Panc1 (cell line): Measurements from ENCODE around the gene MYOT. TPM values are rescaled to one million over a fixed set of nuclear protein-coding genes. Genes with fewer than 3 reads are reported as not detected.

Experiments
- ATAC-seq: fragments of 200-7000 bp; cut with Tn5 transposase; 2 replicates; pipeline ENCODE4 v1.9.1; 2020; ENCODE audit warnings: mild to moderate bottlenecking, moderate library complexity
- BruUV-seq: library from RNA; stranded (reverse); fragments of 400-500 nt; replicated peaks from 2 replicates; lab custom pipeline; 2021; lab: Mats Ljungman, UMichigan
- CTCF ChIA-PET: fragments of 300-600 bp; sonication (Branson Sonifier 250); formaldehyde crosslinking; loops from one replicate; lab custom pipeline; 2022; ENCODE audit warnings: antibody characterized with exemption; lab: Charles Lee
- POLR2A ChIA-PET: fragments of 300-600 bp; sonication (Branson Sonifier 250); formaldehyde crosslinking; loops from one replicate; lab custom pipeline; 2022; ENCODE audit warnings: antibody characterized with exemption; lab: Charles Lee
- DNase-seq: peaks from one replicate; pipeline ENCODE4 v3.0.0-alpha.2; 2010; ENCODE audit warnings: low read depth, low spot score
- H3K27ac ChIP-seq: 2 replicates; pipeline ENCODE4 v1.5.1; 2011; ENCODE audit warnings: mild to moderate bottlenecking, low read length, inconsistent platforms
- H3K27me3 ChIP-seq: fragments of 200-500 bp; sonication (Bioruptor generic); 2 replicates; pipeline ENCODE4 v1.6.0; 2014; ENCODE audit warnings: low read length, inconsistent platforms; ENCODE audit not compliant: control insufficient read depth, insufficient read depth
- H3K36me3 ChIP-seq: fragments of 200-500 bp; sonication (Bioruptor generic); 2 replicates; pipeline ENCODE4 v1.5.1; 2014; ENCODE audit warnings: inconsistent platforms, mild to moderate bottlenecking, low read length, moderate library complexity; ENCODE audit not compliant: control insufficient read depth, insufficient read depth
- H3K4me1 ChIP-seq: 2 replicates; pipeline ENCODE4 v1.5.1; 2011; ENCODE audit warnings: inconsistent platforms, mild to moderate bottlenecking, low read length, moderate library complexity; ENCODE audit not compliant: control insufficient read depth, insufficient read depth
- H3K4me3 ChIP-seq, 2 experiments: 2 replicates each; pipeline ENCODE4 v1.5.1; 2011 to 2012; ENCODE audit warnings: low read depth in 2 of 2, low read length in 2 of 2, mild to moderate bottlenecking in 2 of 2, inconsistent platforms in 1 of 2, moderate library complexity in 1 of 2
- H3K9me3 ChIP-seq: fragments of 200-500 bp; sonication (Bioruptor generic); 2 replicates; pipeline ENCODE4 v1.5.1; 2014; ENCODE audit warnings: low read depth, mild to moderate bottlenecking, inconsistent platforms, low read length, moderate library complexity; ENCODE audit not compliant: control insufficient read depth, insufficient read depth
- CTCF ChIP-seq: fragments of 450-650 bp; IDR thresholded peaks from 2 replicates; pipeline ENCODE4 v1.5.1; 2017; ENCODE audit warnings: mild to moderate bottlenecking
- POLR2AphosphoS5 ChIP-seq: IDR thresholded peaks from 2 replicates; pipeline ENCODE4 v1.6.1; 2012; ENCODE audit warnings: mild to moderate bottlenecking, low read depth, low read length, moderate library complexity
- REST ChIP-seq, 2 experiments: IDR thresholded peaks; 2 replicates each; pipeline ENCODE4 v1.6.1; 2011 to 2012; ENCODE audit warnings: low read depth in 2 of 2, control low read depth in 1 of 2, low read length in 1 of 2, mild to moderate bottlenecking in 1 of 2, moderate library complexity in 1 of 2; ENCODE audit not compliant: insufficient read depth in 1 of 2
- SIN3A ChIP-seq: IDR thresholded peaks from 2 replicates; pipeline ENCODE4 v1.6.1; 2012; ENCODE audit warnings: low read depth, mild to moderate bottlenecking, low read length, moderate library complexity, borderline replicate concordance; ENCODE audit not compliant: insufficient read depth
- TCF7L2 ChIP-seq: IDR thresholded peaks from 2 replicates; pipeline ENCODE4 v1.6.1; 2011; ENCODE audit warnings: mild to moderate bottlenecking, low read depth, low read length, inconsistent platforms
- in situ Hi-C: cut with HindIII; loops from 2 replicates; pipeline ENCODE4 v1.10.0; 2016; ENCODE audit warnings: low sequenced_read_pairs, low pct_unique_long_range_greater_than_20kb
- intact Hi-C: fragments of 100-400 bp; cut with micrococcal nuclease; formaldehyde crosslinking; loops from one replicate; pipeline ENCODE4 v1.10.0; 2022; ENCODE audit not compliant: unreplicated experiment
- total RNA-seq: library from RNA; stranded (reverse); gene quantifications from one replicate; pipeline ENCODE4 v1.2.1, GENCODE V29; 2021; ENCODE audit not compliant: unreplicated experiment

The MYOT gene
- total RNA-seq, 1 experiment from 2014 or later: not detected

DNA sequence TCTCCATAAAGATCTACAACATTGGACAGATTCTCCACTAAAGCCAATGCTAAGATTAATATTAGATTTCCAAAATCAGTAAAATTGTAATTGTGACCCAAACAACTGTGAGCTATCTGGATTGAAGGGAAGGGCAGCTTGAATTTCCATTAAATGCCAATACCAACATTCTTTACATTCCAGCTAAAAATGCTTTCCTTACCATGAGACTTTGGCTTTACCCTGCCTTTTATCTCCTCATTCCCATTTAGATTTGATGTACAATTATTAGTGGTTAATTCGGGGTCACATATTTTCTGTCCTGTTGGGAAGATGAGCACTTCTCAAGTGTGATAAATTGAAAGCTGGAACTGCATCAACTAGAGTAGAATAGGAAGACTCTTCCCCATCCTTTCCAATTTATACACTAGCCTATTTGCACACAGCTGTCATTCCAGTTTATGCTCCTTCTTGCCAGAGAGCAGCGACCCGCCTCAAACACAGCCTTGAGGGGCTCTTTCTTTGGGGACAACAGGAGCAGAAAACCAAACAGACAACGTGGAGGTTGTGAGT, 33.1 kb upstream of the MYOT start:
- in situ Hi-C loops: no loop called here
- no TSS peak for BruUV-seq
- intact Hi-C loops: no loop called here

GRCh38 chr5:137836298-137836697, 31.4 kb upstream of the MYOT start:
- in situ Hi-C loops: no loop called here
- no peak for DNase-seq

More for the DNA sequence above, 33.1 kb upstream of the MYOT start:
- H3K27me3 ChIP-seq: no peaks in the 10 kb centered on the region
- ChIA-PET CTCF (no interaction called here), POLR2A (no interaction called here)
- peak overlapping the region; percentile 59; the same call in 1 of the 2 replicates for H3K27ac ChIP-seq
- no peak overlapping the region for H3K4me3 ChIP-seq
- DNase-seq (no peak), ATAC-seq (no peak)
- TF ChIP-seq CTCF: no peak
- no peak for TF ChIP-seq TCF7L2
- no peak for TF ChIP-seq SIN3A
- no peak for TF ChIP-seq REST (IDR thresholded peaks at IDR 0.05; ENCODE audit: insufficient read depth in 1 of 2, low read depth in 2 of 2, low read length in 1 of 2)
- TF ChIP-seq POLR2AphosphoS5: no peak
- H3K4me1 ChIP-seq: peaks cover 21% of the 10 kb centered on the region
- no peaks in the 10 kb centered on the region for H3K36me3 ChIP-seq
- H3K9me3 ChIP-seq: no peaks in the 10 kb centered on the region

More at GRCh38 chr5:137836298-137836697, 31.4 kb upstream of the MYOT start:
- H3K27me3 ChIP-seq: no peaks in the 10 kb centered on the region
- TF ChIP-seq SIN3A: no peak
- no peak for TF ChIP-seq TCF7L2
- TF ChIP-seq POLR2AphosphoS5: no peak
- no peak for TF ChIP-seq CTCF
- no peak for TF ChIP-seq REST (IDR thresholded peaks at IDR 0.05; ENCODE audit: insufficient read depth in 1 of 2, low read depth in 2 of 2, low read length in 1 of 2)
- no peaks in the 10 kb centered on the region for H3K36me3 ChIP-seq
- no peak for ATAC-seq
- ChIA-PET CTCF (no interaction called here), POLR2A (no interaction called here)
- BruUV-seq: no TSS peak
- H3K9me3 ChIP-seq: no peaks in the 10 kb centered on the region
- H3K4me1 ChIP-seq: peaks cover 21% of the 10 kb centered on the region
- H3K27ac ChIP-seq: no peak overlapping the region
- intact Hi-C loops: no loop called here
- H3K4me3 ChIP-seq: no peak overlapping the region
